K562 (cell line): ENCODE data around the gene FRMD4A. TPM values are rescaled to one million over a fixed set of nuclear protein-coding genes. Genes with fewer than 3 reads are reported as not detected.

ENCODE experiments used
- ATAC-seq: fragments of 200-7000 bp; cut with Tn5 transposase; 3 replicates; pipeline ENCODE4 v1.9.1; 2020; ENCODE audit warnings: moderate library complexity
- BruUV-seq: library from RNA; stranded (reverse); fragments of 400-500 nt; replicated peaks from 2 replicates; lab custom pipeline; 2021; lab: Mats Ljungman, UMichigan
- CTCF ChIA-PET: fragments of 300-600 bp; formaldehyde crosslinking; extraction: SDS; loops from one replicate; lab custom pipeline; 2021; ENCODE audit warnings: low intra/inter-chr PET ratio; lab: Yijun Ruan, JAX
- POLR2A ChIA-PET: fragments of 300-600, 350-650 bp; sonication (Branson Sonifier 250); formaldehyde crosslinking; extraction: SDS; loops from one replicate; lab custom pipeline; 2021; ENCODE audit warnings: antibody characterized with exemption, inconsistent platforms; lab: Yijun Ruan, JAX
- DNase-seq, 4 experiments: peaks; one replicate each; pipeline versions ENCODE4 v3.0.0 to v3.0.0-alpha.2; 2011 to 2018; ENCODE audit warnings: low spot score in 3 of 4, mixed read lengths in 3 of 4; ENCODE audit errors: extremely low read depth in 1 of 4
- FAIRE-seq: peaks from 2 replicates; lab custom pipeline; 2011; peaks lifted over from hg19 to GRCh38; lab: Jason Lieb, UNC
- H2AFZ ChIP-seq: 2 replicates; pipeline ENCODE4 v1.6.0; 2011; ENCODE audit warnings: low read depth, low read length, control low read depth, inconsistent platforms
- H3K27ac ChIP-seq: fragments of 200-600 bp; 3 replicates; pipeline ENCODE4 v1.8.0; 2011; ENCODE audit warnings: low read depth, mild to moderate bottlenecking, control low read depth, inconsistent platforms, low read length, moderate library complexity, mixed read lengths; ENCODE audit errors: extremely low read depth
- H3K27me3 ChIP-seq, 2 experiments: fragments of 300-600 bp in 1 of 2; 2 replicates in 1 of 2; 3 replicates in 1 of 2; pipeline versions ENCODE4 v1.6.0 to v1.8.0; 2011; ENCODE audit warnings: inconsistent platforms in 2 of 2, low read length in 2 of 2, mild to moderate bottlenecking in 1 of 2, mixed read lengths in 1 of 2, moderate library complexity in 1 of 2; ENCODE audit not compliant: control insufficient read depth in 2 of 2, insufficient read depth in 2 of 2
- H3K36me3 ChIP-seq: fragments of 300-600 bp; 3 replicates; pipeline ENCODE4 v1.8.0; 2011; ENCODE audit warnings: mild to moderate bottlenecking, low read length, inconsistent platforms; ENCODE audit not compliant: control insufficient read depth, insufficient read depth
- H3K4me1 ChIP-seq, 2 experiments: fragments of 200-600 bp in 1 of 2; replicated peaks in 1 of 2; 2 replicates in 1 of 2; 3 replicates in 1 of 2; pipeline versions ENCODE4 v1.5.1 to v1.8.0; 2011; ENCODE audit warnings: inconsistent platforms in 2 of 2, low read length in 2 of 2, mild to moderate bottlenecking in 1 of 2, mixed read lengths in 1 of 2, moderate library complexity in 1 of 2; ENCODE audit not compliant: control insufficient read depth in 2 of 2, insufficient read depth in 2 of 2
- H3K4me2 ChIP-seq: 2 replicates; pipeline ENCODE4 v1.6.1; 2011; ENCODE audit warnings: low read length, control low read depth, inconsistent platforms, mixed read lengths; ENCODE audit not compliant: insufficient read depth
- H3K4me3 ChIP-seq: fragments of 200-600 bp; sonication (generic), shearing (Covaris generic); 2 replicates; pipeline ENCODE4 v1.5.1; 2016; ENCODE audit warnings: control low read depth, inconsistent platforms
- H3K79me2 ChIP-seq: fragments of 200-600 bp; 3 replicates; pipeline ENCODE4 v1.8.0; 2011; ENCODE audit warnings: low read length, inconsistent platforms; ENCODE audit not compliant: control insufficient read depth, insufficient read depth
- H3K9ac ChIP-seq, 2 experiments: 2 replicates each; pipeline versions ENCODE4 v1.6.0 to v1.6.1; 2011; ENCODE audit warnings: low read depth in 2 of 2, low read length in 2 of 2, control low read depth in 1 of 2, inconsistent platforms in 1 of 2, mild to moderate bottlenecking in 1 of 2, mixed read lengths in 1 of 2; ENCODE audit not compliant: insufficient read depth in 1 of 2
- H3K9me1 ChIP-seq: one replicate; pipeline ENCODE4 v1.6.0; 2011; ENCODE audit warnings: inconsistent platforms, mild to moderate bottlenecking, low read length, moderate library complexity; ENCODE audit not compliant: control insufficient read depth, insufficient read depth
- H3K9me3 ChIP-seq: replicated peaks from 2 replicates; pipeline ENCODE4 v1.5.1; 2011; ENCODE audit warnings: low read depth, low read length, inconsistent platforms; ENCODE audit not compliant: control insufficient read depth, insufficient read depth
- H4K20me1 ChIP-seq: replicated peaks from 2 replicates; pipeline ENCODE4 v1.6.1; 2011; ENCODE audit warnings: low read length, inconsistent platforms, mixed read lengths; ENCODE audit not compliant: control insufficient read depth, insufficient read depth
- ATF1 ChIP-seq, 2 experiments: fragments of 450-650 bp in 1 of 2; IDR thresholded peaks; 2 replicates each; pipeline ENCODE4 v1.6.1; 2016; ENCODE audit warnings: missing compliant biosample characterization in 1 of 2, missing genetic modification characterization in 1 of 2
- CCAR2 ChIP-seq: fragments of 200-400 bp; formaldehyde crosslinking; IDR thresholded peaks from 2 replicates; pipeline ENCODE4 v1.6.1; 2017; ENCODE audit warnings: mild to moderate bottlenecking, low read depth, low read length
- FOS ChIP-seq: IDR thresholded peaks from 3 replicates; pipeline ENCODE4 v1.6.1; 2011; ENCODE audit not compliant: insufficient read length; ENCODE audit errors: extremely low read depth
- FOXK2 ChIP-seq, 2 experiments: fragments of 450-650 bp; IDR thresholded peaks in 1 of 2; conservative IDR thresholded peaks in 1 of 2; 2 replicates each; pipeline ENCODE4 v1.6.1; 2016; ENCODE audit warnings: low read depth in 2 of 2, mild to moderate bottlenecking in 1 of 2
- HIVEP1 ChIP-seq: fragments of 250-450 bp; sonication (Bioruptor Pico); IDR thresholded peaks from 2 replicates; pipeline ENCODE4 v1.4.0; 2020; ENCODE audit warnings: mild to moderate bottlenecking
- JUND ChIP-seq, 2 experiments: IDR thresholded peaks; 2 replicates in 1 of 2; 3 replicates in 1 of 2; pipeline ENCODE4 v1.6.1; 2011; ENCODE audit warnings: borderline replicate concordance in 2 of 2, low read depth in 2 of 2, low read length in 2 of 2, improper control_type of control experiment in 1 of 2, missing biosample characterization in 1 of 2, missing genetic modification characterization in 1 of 2, missing genetic modification reagents in 1 of 2
- KAT7 ChIP-seq: sonication (generic); formaldehyde crosslinking; IDR thresholded peaks from 2 replicates; pipeline ENCODE4 v1.8.0; 2022; ENCODE audit warnings: missing genetic modification reagents, mild to moderate bottlenecking, borderline replicate concordance
- PRMT5 ChIP-seq: sonication (generic); formaldehyde crosslinking; IDR thresholded peaks from 2 replicates; pipeline ENCODE4 v1.5.0; 2020; ENCODE audit warnings: missing genetic modification reagents
- SIX5 ChIP-seq, 2 experiments: IDR thresholded peaks; 2 replicates each; pipeline ENCODE4 v1.6.1; 2011; ENCODE audit warnings: low read length in 2 of 2, borderline replicate concordance in 1 of 2, low read depth in 1 of 2, mild to moderate bottlenecking in 1 of 2, moderate library complexity in 1 of 2; ENCODE audit not compliant: insufficient read depth in 1 of 2
- SPI1 ChIP-seq: IDR thresholded peaks from 2 replicates; pipeline ENCODE4 v1.6.1; 2011; ENCODE audit warnings: low read depth, low read length, control low read depth, borderline replicate concordance
- ZFX ChIP-seq: sonication (generic); formaldehyde crosslinking; IDR thresholded peaks from 2 replicates; pipeline ENCODE4 v1.8.0; 2022; ENCODE audit warnings: mild to moderate bottlenecking, missing genetic modification reagents, moderate library complexity
- ZNF124 ChIP-seq: sonication (generic); formaldehyde crosslinking; IDR thresholded peaks from 2 replicates; pipeline ENCODE4 v1.8.1; 2022; ENCODE audit warnings: missing genetic modification reagents
- ZNF143 ChIP-seq: sonication (generic); formaldehyde crosslinking; IDR thresholded peaks from 2 replicates; pipeline ENCODE4 v1.9.0; 2022; ENCODE audit warnings: mild to moderate bottlenecking, missing genetic modification reagents
- ZNF57 ChIP-seq: fragments of 450-650 bp; formaldehyde crosslinking; IDR thresholded peaks from 2 replicates; pipeline ENCODE4 v1.4.0; 2020; ENCODE audit warnings: mild to moderate bottlenecking, moderate library complexity
- WGBS: fragments of 100-300 bp; shearing (Covaris generic); methylation state at CpG from one replicate; pipeline ENCODE4 v1.1.6; 2016; ENCODE audit warnings: low coverage, mixed read lengths; ENCODE audit not compliant: insufficient coverage; ENCODE audit errors: missing lambda C conversion rate; 5-methylcytosine and 5-hydroxymethylcytosine counted together
- in situ Hi-C: fragments of 300-500 bp; cut with MboI; formaldehyde crosslinking; loops from 4 replicates; pipeline ENCODE4 v1.15.0; 2018; ENCODE audit warnings: inconsistent platforms, mixed read lengths
- intact Hi-C: fragments of 100-400 bp; cut with micrococcal nuclease; formaldehyde crosslinking; loops from 2 replicates; pipeline ENCODE4 v1.14.2; 2022
- polyA plus RNA-seq, 8 experiments: library from polyadenylated mRNA; depleted of rRNA in 4 of 8; stranded (reverse) in 5 of 8; unstranded in 3 of 8; fragments of >200 nt; fragmentation: Nextera tagmentation in 2 of 8; fragmentation: Illumina TruSeq in 1 of 8; extraction: Ambion mirVana in 2 of 8; extraction: Trizol in 1 of 8; gene quantifications; 2 replicates each; pipeline versions ENCODE4 v1.2.1 to v1.2.3, GENCODE V29; 2011 to 2014; ENCODE audit warnings: inconsistent platforms in 1 of 8, missing spikeins in 1 of 8
- total RNA-seq, 7 experiments: library from RNA; depleted of rRNA in 6 of 7; stranded (reverse); fragments of >200 nt in 6 of 7; fragmentation: Illumina TruSeq in 2 of 7; extraction: Trizol in 2 of 7; gene quantifications; 2 replicates each; pipeline versions ENCODE4 v1.2.1 to v1.2.3, GENCODE V29; 2011 to 2021; ENCODE audit warnings: low replicate concordance in 1 of 7
- TF ChIP-seq, protein P1 (sequence below), 2 experiments: IDR thresholded peaks; 2 replicates each; pipeline ENCODE4 v1.6.1; 2011; ENCODE audit warnings: borderline replicate concordance in 1 of 2, control low read depth in 1 of 2, low read depth in 1 of 2, low read length in 1 of 2, mild to moderate bottlenecking in 1 of 2, mixed read lengths in 1 of 2, moderate library complexity in 1 of 2; ENCODE audit not compliant: insufficient read depth in 1 of 2, insufficient read length in 1 of 2, poor library complexity in 1 of 2, severe bottlenecking in 1 of 2; ENCODE audit errors: extremely low read depth in 1 of 2

The FRMD4A gene
- total and polyA plus RNA-seq, 9 of the 15 experiments (the other 6 are each of a cell fraction or from before 2014, with no cell fraction given) = 0.80 to 5.2 (median 3.0) TPM

- POLR2A ChIA-PET = interaction anchor here (0.8 kb wide), 1 partner anchor 99 kb away, joined by 3 read pairs; no protein-coding TSS in a partner anchor
Observed at GRCh38 chr10:13773496-13774170, 557.1 kb downstream of the FRMD4A start.

GRCh38 chr10:13773043-13773442 is 557.7 kb downstream of the FRMD4A start:
- POLR2A ChIA-PET = interaction anchor here (0.8 to 1.4 kb wide), 2 partner anchors 11 to 99 kb away, joined by 3 read pairs; no protein-coding TSS in a partner anchor
- WGBS = under 1% methylated on average over 8 of the region's 8 CpGs
- FAIRE-seq = no peak
- no peak for TF ChIP-seq SIX5 (IDR thresholded peaks at IDR 0.05; ENCODE audit: borderline replicate concordance in 1 of 2, insufficient read depth in 1 of 2, low read depth in 1 of 2, low read length in 2 of 2)
- TF ChIP-seq ATF1 (CRISPR knock-in tag; IDR thresholded peaks at IDR 0.05) = no peak
- no peak for TF ChIP-seq ATF1 (tag; IDR thresholded peaks at IDR 0.05)
- no peak for TF ChIP-seq SPI1
- TF ChIP-seq HIVEP1 (CRISPR knock-in tag) = no peak
- no peak for TF ChIP-seq KAT7
- TF ChIP-seq ZNF143 (CRISPR knock-in tag) = no peak
- TF ChIP-seq ZNF124 = no peak
- no peak for TF ChIP-seq ZFX (CRISPR knock-in tag)
- no peak for TF ChIP-seq JUND (IDR thresholded peaks at IDR 0.05; ENCODE audit: borderline replicate concordance, low read depth, low read length)
- TF ChIP-seq JUND (tag; IDR thresholded peaks at IDR 0.05; ENCODE audit: borderline replicate concordance, low read depth, low read length) = no peak
- TF ChIP-seq FOXK2 (conservative IDR thresholded peaks at IDR 0.05 in 1 of 2, IDR thresholded peaks at IDR 0.05 in 1 of 2; ENCODE audit: low read depth in 2 of 2) = no peak

More at GRCh38 chr10:13773496-13774170, 557.1 kb downstream of the FRMD4A start:
- no peak overlapping the region for H3K9ac ChIP-seq
- H3K4me1 ChIP-seq = no peaks in the 10 kb centered on the region
- no peaks in the 10 kb centered on the region for H3K79me2 ChIP-seq
- H3K4me2 ChIP-seq = no peak overlapping the region
- intact Hi-C loops (no loop called here), in situ Hi-C loops (no loop called here)
- no peaks in the 10 kb centered on the region for H3K9me1 ChIP-seq
- ATAC-seq (no peak), FAIRE-seq (no peak), DNase-seq (no peak)
- H3K27ac ChIP-seq = no peak overlapping the region
- no peaks in the 10 kb centered on the region for H3K9me3 ChIP-seq
- H4K20me1 ChIP-seq = no peaks in the 10 kb centered on the region
- no peaks in the 10 kb centered on the region for H3K36me3 ChIP-seq
- no peak overlapping the region for H3K4me3 ChIP-seq
- CTCF ChIA-PET = no interaction called here
- WGBS = 2% methylated on average over 12 of the region's 13 CpGs
- peaks cover 29 to 48% of the 10 kb centered on the region in 2 experiments; a peak in 4 of 5 replicates for H3K27me3 ChIP-seq
- BruUV-seq = no TSS peak
- H2AFZ ChIP-seq = no peak overlapping the region
- TF ChIP-seq FOS (no peak), PRMT5 (CRISPR knock-in tag) (no peak), ZNF57 (CRISPR knock-in tag) (no peak), CCAR2 (no peak)
- TF ChIP-seq, protein P1, sequence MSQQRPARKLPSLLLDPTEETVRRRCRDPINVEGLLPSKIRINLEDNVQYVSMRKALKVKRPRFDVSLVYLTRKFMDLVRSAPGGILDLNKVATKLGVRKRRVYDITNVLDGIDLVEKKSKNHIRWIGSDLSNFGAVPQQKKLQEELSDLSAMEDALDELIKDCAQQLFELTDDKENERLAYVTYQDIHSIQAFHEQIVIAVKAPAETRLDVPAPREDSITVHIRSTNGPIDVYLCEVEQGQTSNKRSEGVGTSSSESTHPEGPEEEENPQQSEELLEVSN (IDR thresholded peaks at IDR 0.05; ENCODE audit: borderline replicate concordance in 1 of 2, extremely low read depth in 1 of 2, insufficient read depth in 1 of 2, insufficient read length in 1 of 2, low read depth in 1 of 2, low read length in 1 of 2, poor library complexity in 1 of 2, severe bottlenecking in 1 of 2) = peak in 1 of 2 experiments; percentile 27
- TF ChIP-seq, all 486 proteins: peak for 1

More at GRCh38 chr10:13773043-13773442, 557.7 kb downstream of the FRMD4A start:
- Histone ChIP-seq H2AFZ (no peak overlapping the region), H3K9me1 (no peaks in the 10 kb centered on the region), H3K79me2 (no peaks in the 10 kb centered on the region), H4K20me1 (no peaks in the 10 kb centered on the region), H3K4me1 (no peaks in the 10 kb centered on the region), H3K27ac (no peak overlapping the region), H3K4me3 (no peak overlapping the region), H3K36me3 (no peaks in the 10 kb centered on the region), H3K4me2 (no peak overlapping the region), H3K9me3 (no peaks in the 10 kb centered on the region), H3K27me3 (peaks cover 29 to 49% of the 10 kb centered on the region in 2 experiments; a peak in 4 of 5 replicates), H3K9ac (no peak overlapping the region)
- DNase-seq (no peak), ATAC-seq (no peak)
- intact Hi-C loops = no loop called here
- CTCF ChIA-PET = no interaction called here
- in situ Hi-C loops = no loop called here
- BruUV-seq = no TSS peak
